BJ (cell line): ENCODE measurements around the gene NPAS3. TPM values are rescaled to one million over a fixed set of nuclear protein-coding genes. Genes with fewer than 3 reads are reported as not detected.

Experiments used
- CTCF ChIA-PET: fragments of 350-600 bp; formaldehyde crosslinking; extraction: SDS; loops from one replicate; lab custom pipeline; 2021; ENCODE audit warnings: antibody characterized with exemption, inconsistent platforms; lab: Yijun Ruan, JAX
- POLR2A ChIA-PET: fragments of 300-600 bp; sonication (Branson Sonifier 250); formaldehyde crosslinking; extraction: SDS; loops from one replicate; lab custom pipeline; 2021; ENCODE audit warnings: antibody characterized with exemption; lab: Charles Lee
- DNase-seq: peaks from one replicate; pipeline ENCODE4 v3.0.0-alpha.2; 2011; ENCODE audit warnings: low read depth
- H3K27me3 ChIP-seq: 2 replicates; pipeline ENCODE4 v1.6.0; 2011; ENCODE audit warnings: low read length; ENCODE audit not compliant: control insufficient read depth, insufficient read depth
- H3K36me3 ChIP-seq: 2 replicates; pipeline ENCODE4 v1.5.1; 2011; ENCODE audit warnings: low read length; ENCODE audit not compliant: control insufficient read depth, insufficient read depth
- H3K4me3 ChIP-seq: 2 replicates; pipeline ENCODE4 v1.5.1; 2011; ENCODE audit warnings: low read depth, mild to moderate bottlenecking, control low read depth, low read length
- polyA plus RNA-seq: library from polyadenylated mRNA; depleted of rRNA; stranded (reverse); fragments of >200 nt; gene quantifications from 2 replicates; pipeline ENCODE4 v1.2.3, GENCODE V29; 2011
- TF ChIP-seq, protein P1 (sequence below): IDR thresholded peaks from 2 replicates; pipeline ENCODE4 v1.5.1; 2011; ENCODE audit warnings: low read depth, mild to moderate bottlenecking, control low read depth, inconsistent platforms, low read length, moderate library complexity; ENCODE audit not compliant: insufficient read depth

Gene NPAS3
- polyA plus RNA-seq, 1 experiment: 0.09 TPM

- POLR2A ChIA-PET: no interaction called here
- no peak for DNase-seq
- TF ChIP-seq, protein P1, sequence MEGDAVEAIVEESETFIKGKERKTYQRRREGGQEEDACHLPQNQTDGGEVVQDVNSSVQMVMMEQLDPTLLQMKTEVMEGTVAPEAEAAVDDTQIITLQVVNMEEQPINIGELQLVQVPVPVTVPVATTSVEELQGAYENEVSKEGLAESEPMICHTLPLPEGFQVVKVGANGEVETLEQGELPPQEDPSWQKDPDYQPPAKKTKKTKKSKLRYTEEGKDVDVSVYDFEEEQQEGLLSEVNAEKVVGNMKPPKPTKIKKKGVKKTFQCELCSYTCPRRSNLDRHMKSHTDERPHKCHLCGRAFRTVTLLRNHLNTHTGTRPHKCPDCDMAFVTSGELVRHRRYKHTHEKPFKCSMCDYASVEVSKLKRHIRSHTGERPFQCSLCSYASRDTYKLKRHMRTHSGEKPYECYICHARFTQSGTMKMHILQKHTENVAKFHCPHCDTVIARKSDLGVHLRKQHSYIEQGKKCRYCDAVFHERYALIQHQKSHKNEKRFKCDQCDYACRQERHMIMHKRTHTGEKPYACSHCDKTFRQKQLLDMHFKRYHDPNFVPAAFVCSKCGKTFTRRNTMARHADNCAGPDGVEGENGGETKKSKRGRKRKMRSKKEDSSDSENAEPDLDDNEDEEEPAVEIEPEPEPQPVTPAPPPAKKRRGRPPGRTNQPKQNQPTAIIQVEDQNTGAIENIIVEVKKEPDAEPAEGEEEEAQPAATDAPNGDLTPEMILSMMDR: no peak
Measured at GRCh38 chr14:33127531-33127930, 188.9 kb downstream of the NPAS3 start.

DNA sequence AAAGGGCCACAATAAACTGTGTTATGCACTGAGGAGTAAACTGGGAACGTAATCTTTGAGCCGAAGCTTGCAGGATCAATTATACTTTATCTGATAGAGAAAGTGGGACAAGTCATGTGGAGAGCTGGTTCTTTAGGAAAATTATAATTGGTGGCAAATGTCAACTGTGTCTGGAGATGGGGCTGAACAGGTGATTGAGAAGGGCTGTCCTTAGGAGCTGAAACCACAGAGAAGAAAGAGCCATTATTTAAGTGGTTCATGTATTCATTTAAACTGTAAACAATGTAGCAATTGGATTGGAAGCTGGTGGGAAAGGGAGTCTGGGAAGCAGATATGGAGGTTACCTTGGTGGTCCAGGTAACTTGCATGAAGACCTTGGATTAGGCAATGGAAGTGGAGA is 193.1 kb downstream of the NPAS3 start:
- Histone ChIP-seq H3K27me3 (no peaks in the 10 kb centered on the region), H3K4me3 (no peak overlapping the region), H3K36me3 (no peaks in the 10 kb centered on the region)
- CTCF ChIA-PET: no interaction called here
- TF ChIP-seq, protein P1: no peak
- POLR2A ChIA-PET: no interaction called here
- DNase-seq: no peak

More at GRCh38 chr14:33127531-33127930, 188.9 kb downstream of the NPAS3 start:
- Histone ChIP-seq H3K36me3 (no peaks in the 10 kb centered on the region), H3K4me3 (no peak overlapping the region), H3K27me3 (no peaks in the 10 kb centered on the region)
- CTCF ChIA-PET: no interaction called here

- no peak for DNase-seq
- Histone ChIP-seq H3K36me3 (no peaks in the 10 kb centered on the region), H3K4me3 (no peak overlapping the region), H3K27me3 (no peaks in the 10 kb centered on the region)
- CTCF ChIA-PET: no interaction called here
- POLR2A ChIA-PET: no interaction called here
- TF ChIP-seq, protein P1: no peak
Measured at GRCh38 chr14:33134162-33134561, 195.5 kb downstream of the NPAS3 start.

GRCh38 chr14:33134975-33135374 is 196.3 kb downstream of the NPAS3 start:
- H3K4me3 ChIP-seq: no peak overlapping the region
- DNase-seq: no peak
- ChIA-PET POLR2A (no interaction called here), CTCF (no interaction called here)
- TF ChIP-seq, protein P1: no peak
- H3K27me3 ChIP-seq: no peaks in the 10 kb centered on the region
- no peaks in the 10 kb centered on the region for H3K36me3 ChIP-seq

- no peak overlapping the region for H3K4me3 ChIP-seq
- ChIA-PET CTCF (no interaction called here), POLR2A (no interaction called here)
- no peaks in the 10 kb centered on the region for H3K27me3 ChIP-seq
- no peak for DNase-seq
- TF ChIP-seq, protein P1: no peak
- no peaks in the 10 kb centered on the region for H3K36me3 ChIP-seq
Measured at GRCh38 chr14:33150666-33151428, 212.2 kb downstream of the NPAS3 start.
